Measurements from ENCODE around the gene FRY.

DNA sequence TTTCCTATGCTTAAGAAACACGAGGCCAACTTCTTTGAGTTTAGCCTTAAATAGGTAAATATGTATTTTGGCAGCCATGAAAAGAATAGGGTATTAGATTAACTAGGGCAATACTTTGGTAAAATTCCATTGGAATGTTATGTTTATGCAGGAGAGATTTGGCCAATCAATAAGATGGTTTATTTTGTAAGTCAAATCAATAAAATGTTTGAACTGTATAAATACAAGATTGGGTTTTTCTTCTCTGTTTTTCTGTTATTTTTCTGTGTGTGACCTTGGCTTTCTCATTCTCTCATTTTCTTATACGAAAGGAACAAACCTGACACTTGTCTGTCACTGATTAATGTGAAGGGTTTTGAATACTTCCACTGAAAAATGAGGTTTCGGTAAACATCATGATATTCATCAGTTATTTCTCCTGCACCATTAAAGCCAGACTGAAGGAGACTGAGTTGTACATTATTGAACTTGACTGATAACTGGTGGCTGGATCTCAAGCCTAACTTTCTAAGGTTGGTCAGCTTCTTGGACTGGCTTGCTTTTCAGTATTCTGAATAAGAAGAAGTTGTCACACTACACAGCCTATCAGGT, 8.6 kb downstream of the FRY start:
- TF ChIP-seq CTCF (IDR thresholded peaks at IDR 0.05) (no peak), POLR2A (IDR thresholded peaks at IDR 0.05) (no peak)
